ENCODE results near the gene EIF3K.

Gene EIF3K

DNA sequence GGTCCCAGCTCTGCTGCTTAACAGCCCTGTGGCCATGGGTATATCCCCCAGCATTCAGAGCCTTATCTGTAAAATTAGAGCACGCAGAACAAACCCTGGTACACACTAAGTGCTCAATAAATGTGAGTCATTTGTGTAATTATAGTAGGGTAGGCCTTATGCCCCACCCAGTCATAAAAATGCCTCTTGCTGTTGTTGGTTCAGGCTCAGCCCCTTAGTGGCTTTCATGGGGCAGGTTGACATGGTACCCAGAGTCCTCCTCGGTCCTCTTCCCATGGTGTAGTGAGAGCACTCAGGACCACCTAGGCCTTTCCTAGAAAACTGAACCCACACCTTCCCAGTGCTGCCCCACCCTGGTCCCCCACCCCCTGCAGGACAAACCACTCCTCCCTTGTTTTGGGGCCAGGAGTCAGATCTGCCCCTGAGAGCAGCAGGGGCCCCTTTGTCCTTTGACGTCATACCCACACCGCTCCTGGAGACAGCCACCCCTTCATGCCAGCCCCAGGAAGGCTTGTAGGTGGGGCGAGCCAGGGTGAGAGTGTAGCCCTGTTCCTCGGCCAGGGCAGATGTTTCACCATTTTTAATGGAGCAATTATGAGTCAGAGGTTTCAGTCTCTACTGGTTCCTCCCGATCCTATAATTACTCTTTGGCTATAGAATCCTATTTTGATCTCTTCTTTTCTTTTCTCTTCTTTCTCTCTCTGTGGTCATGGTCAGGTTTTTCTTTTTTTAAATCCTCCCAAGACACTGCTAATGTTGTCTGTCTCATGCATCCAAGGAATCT, 65.3 kb downstream of the EIF3K start:
- peak; percentile 76 for DNase-seq (ENCODE audit: low spot score)

DNA sequence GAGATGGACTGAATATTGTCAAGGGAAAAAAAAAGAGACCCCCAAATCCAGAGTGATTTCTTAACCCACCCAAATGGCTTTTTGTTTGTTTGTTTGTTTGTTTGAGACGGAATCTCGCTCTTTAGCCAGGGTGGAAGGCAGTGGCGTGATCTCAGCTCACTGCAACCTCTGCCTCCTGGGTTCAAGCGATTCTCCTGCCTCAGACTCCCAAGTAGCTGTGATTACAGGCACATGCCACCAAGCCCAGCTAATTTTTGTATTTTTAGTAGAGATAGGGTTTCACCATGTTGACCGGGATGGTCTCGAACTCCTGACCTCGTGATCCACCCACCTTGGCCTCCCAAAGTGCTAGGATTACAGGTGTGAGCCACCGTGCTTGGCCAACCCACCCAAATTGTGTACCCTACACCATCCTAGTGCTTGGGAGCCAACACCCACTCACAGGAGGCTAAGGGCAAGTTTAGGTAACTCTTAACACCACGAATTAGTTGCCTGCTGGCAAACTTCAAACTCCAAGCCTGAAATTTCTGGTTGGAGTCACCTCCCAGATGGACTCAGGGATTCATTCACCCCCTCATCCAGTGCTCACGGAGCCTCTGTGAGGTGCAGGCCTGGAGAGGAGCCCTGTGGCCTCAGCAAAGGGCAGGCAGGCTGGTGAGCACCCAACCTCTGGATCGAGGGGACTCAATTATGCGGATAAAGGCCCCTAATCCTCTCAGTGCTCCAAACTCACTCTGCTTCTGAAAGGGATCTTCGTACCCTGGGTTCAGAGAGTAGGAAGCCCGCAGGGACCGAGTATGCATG, 66.1 kb downstream of the EIF3K start:
- DNase-seq (ENCODE audit: low spot score), result no peak

GRCh38 chr19:38685666-38686529, 66.9 kb downstream of the EIF3K start:
- no peak for DNase-seq (ENCODE audit: low spot score)

GRCh38 chr19:38686530-38686888, 67.5 kb downstream of the EIF3K start:
- DNase-seq (ENCODE audit: low spot score), result no peak
